ENCODE results near the gene PITPNM1.

The PITPNM1 gene

GRCh38 chr11:67463680-67464410 is 41.3 kb downstream of the PITPNM1 start:
- no peak for DNase-seq

- no peak for DNase-seq
These were observed 42.0 kb downstream of the PITPNM1 start for GRCh38 chr11:67463186-67463585.

GRCh38 chr11:67458266-67458665 is 46.9 kb downstream of the PITPNM1 start:
- DNase-seq: no peak

- no peak for DNase-seq
These were observed 47.7 kb downstream of the PITPNM1 start for GRCh38 chr11:67457453-67457852.

GRCh38 chr11:67456068-67456705 is 49.0 kb downstream of the PITPNM1 start:
- no peak for DNase-seq

- no peak for DNase-seq
These were observed 50.1 kb downstream of the PITPNM1 start, which contains the start of gene CABP4 for GRCh38 chr11:67455054-67455453. CABP4 (plus strand) TSS chr11:67455354; CDS start chr11:67455424, 70 bp downstream.

GRCh38 chr11:67453816-67454732 is 51.1 kb downstream of the PITPNM1 start:
- DNase-seq: no peak

GRCh38 chr11:67452141-67452952 is 52.8 kb downstream of the PITPNM1 start, which contains the start of gene GPR152:
GPR152 (minus strand) TSS chr11:67452729; CDS start chr11:67452724, 5 bp downstream.
- no peak for DNase-seq

GRCh38 chr11:67451658-67451976 is 53.5 kb downstream of the PITPNM1 start:
- DNase-seq: no peak

- DNase-seq: no peak
These were observed 54.1 kb downstream of the PITPNM1 start for GRCh38 chr11:67450796-67451657.

- DNase-seq: no peak
These were observed 55.9 kb downstream of the PITPNM1 start for GRCh38 chr11:67449116-67449844.

- DNase-seq: no peak
These were observed 56.9 kb downstream of the PITPNM1 start for GRCh38 chr11:67448220-67448609.

GRCh38 chr11:67445515-67445914 is 59.6 kb downstream of the PITPNM1 start:
- DNase-seq: no peak

- no peak for DNase-seq
These were observed 62.4 kb downstream of the PITPNM1 start for GRCh38 chr11:67442504-67443404.

All from activated CD4-positive, CD25-positive, alpha-beta regulatory T cell treated with anti-CD3 and anti-CD28 coated beads, Interleukin-2, amount 50 U/mL, for 72 hours (primary cell).